Spinal cord (tissue), 10 donors: Measurements from ENCODE around the gene PSMB11. TPM values are rescaled to one million over a fixed set of nuclear protein-coding genes. Genes with fewer than 3 reads are reported as not detected.

Experiments
- DNase-seq, 6 donors: peaks; one replicate each; pipeline versions ENCODE4 v3.0.0 to v3.0.0-alpha.2; 2013 to 2015; ENCODE audit warnings: low spot score in 6 of 6, low read depth in 4 of 6
- H3K27ac ChIP-seq: one replicate; pipeline ENCODE4 v1.5.1; 2013; ENCODE audit warnings: low read depth, low read length, control low read depth
- H3K27me3 ChIP-seq: one replicate; pipeline ENCODE4 v1.6.1; 2013; ENCODE audit warnings: low read length; ENCODE audit not compliant: control insufficient read depth, insufficient read depth
- H3K36me3 ChIP-seq: one replicate; pipeline ENCODE4 v1.6.1; 2013; ENCODE audit warnings: low read length; ENCODE audit not compliant: control insufficient read depth, insufficient read depth
- H3K4me1 ChIP-seq: one replicate; pipeline ENCODE4 v1.6.1; 2013; ENCODE audit warnings: low read length; ENCODE audit not compliant: control insufficient read depth, insufficient read depth
- H3K4me3 ChIP-seq: one replicate; pipeline ENCODE4 v1.5.1; 2013; ENCODE audit warnings: low read depth, low read length, control low read depth
- H3K9me3 ChIP-seq: one replicate; pipeline ENCODE4 v1.6.1; 2013; ENCODE audit warnings: low read length; ENCODE audit not compliant: control insufficient read depth, insufficient read depth
- WGBS: methylation state at CpG from one replicate; pipeline ENCODE4 v1.1.5; 2013; ENCODE audit warnings: missing lambda C conversion rate; ENCODE audit not compliant: insufficient coverage; 5-methylcytosine and 5-hydroxymethylcytosine counted together
- polyA plus RNA-seq, 2 donors: library from polyadenylated mRNA; unstranded; fragments of 120-200 nt; gene quantifications; one replicate each; pipeline ENCODE4 v1.2.1, GENCODE V29; 2013; ENCODE audit not compliant: insufficient read length in 2 of 2
- total RNA-seq, 2 donors: library from RNA; depleted of rRNA in 1 of 2; stranded (reverse); fragments of 120-200 nt in 1 of 2; fragments of >200 nt in 1 of 2; gene quantifications; one replicate each; pipeline versions ENCODE4 v1.2.3 to v1.2.4, GENCODE V29; 2013 to 2014
- donor health status: healthy.

The PSMB11 gene
- total and polyA plus RNA-seq, 4 donors = not detected

GRCh38 chr14:23077962-23078361, 36.0 kb downstream of the PSMB11 start:
- no peak overlapping the region for H3K4me3 ChIP-seq
- H3K27ac ChIP-seq = no peak overlapping the region
- no peaks in the 10 kb centered on the region for H3K9me3 ChIP-seq
- DNase-seq = no peak
- H3K36me3 ChIP-seq = peaks cover 60% of the 10 kb centered on the region
- H3K27me3 ChIP-seq = no peaks in the 10 kb centered on the region
- 80% methylated on average over 1 of the region's 5 CpGs for WGBS
- no peaks in the 10 kb centered on the region for H3K4me1 ChIP-seq

- H3K27ac ChIP-seq = no peak overlapping the region
- no peaks in the 10 kb centered on the region for H3K27me3 ChIP-seq
- no peak overlapping the region for H3K4me3 ChIP-seq
- H3K4me1 ChIP-seq = no peaks in the 10 kb centered on the region
- no peak for DNase-seq
- H3K9me3 ChIP-seq = no peaks in the 10 kb centered on the region
- peaks cover 61% of the 10 kb centered on the region for H3K36me3 ChIP-seq
- 76% methylated on average over 2 of the region's 2 CpGs for WGBS
Measured at GRCh38 chr14:23078692-23079116, 36.7 kb downstream of the PSMB11 start.

- H3K27ac ChIP-seq = no peak overlapping the region
Measured at GRCh38 chr14:23079716-23080115, 37.7 kb downstream of the PSMB11 start.

GRCh38 chr14:23080474-23080873, 38.5 kb downstream of the PSMB11 start:
- H3K27me3 ChIP-seq = no peaks in the 10 kb centered on the region
- no peaks in the 10 kb centered on the region for H3K4me1 ChIP-seq
- no peaks in the 10 kb centered on the region for H3K9me3 ChIP-seq
- peaks cover 63% of the 10 kb centered on the region for H3K36me3 ChIP-seq
- no peak overlapping the region for H3K27ac ChIP-seq
- H3K4me3 ChIP-seq = no peak overlapping the region
- DNase-seq = no peak
- no CpG with 5 or more reads among the region's 1 CpG for WGBS

More at GRCh38 chr14:23079716-23080115, 37.7 kb downstream of the PSMB11 start:
- peaks cover 61% of the 10 kb centered on the region for H3K36me3 ChIP-seq
- H3K27me3 ChIP-seq = no peaks in the 10 kb centered on the region
- DNase-seq = no peak
- WGBS = 94% methylated on average over 2 of the region's 2 CpGs
- no peaks in the 10 kb centered on the region for H3K9me3 ChIP-seq
- H3K4me1 ChIP-seq = no peaks in the 10 kb centered on the region
- no peak overlapping the region for H3K4me3 ChIP-seq

- DNase-seq = no peak
- Histone ChIP-seq H3K4me3 (no peak overlapping the region), H3K9me3 (no peaks in the 10 kb centered on the region), H3K27me3 (no peaks in the 10 kb centered on the region), H3K36me3 (peaks cover 44% of the 10 kb centered on the region), H3K27ac (no peak overlapping the region), H3K4me1 (no peaks in the 10 kb centered on the region)
- WGBS = no CpG with 5 or more reads among the region's 3 CpGs
Measured at GRCh38 chr14:23085458-23085857, 43.4 kb downstream of the PSMB11 start.

- Histone ChIP-seq H3K4me1 (no peaks in the 10 kb centered on the region), H3K4me3 (no peak overlapping the region), H3K36me3 (peaks cover 47% of the 10 kb centered on the region), H3K27ac (no peak overlapping the region), H3K27me3 (no peaks in the 10 kb centered on the region), H3K9me3 (no peaks in the 10 kb centered on the region)
- no peak for DNase-seq
- WGBS = 67% methylated on average over 1 of the region's 1 CpG
Measured at GRCh38 chr14:23086565-23086964, 44.6 kb downstream of the PSMB11 start.

- peaks cover 28% of the 10 kb centered on the region for H3K36me3 ChIP-seq
- WGBS = 100% methylated on average over 4 of the region's 12 CpGs
- H3K27me3 ChIP-seq = no peaks in the 10 kb centered on the region
- H3K4me1 ChIP-seq = no peaks in the 10 kb centered on the region
- no peak overlapping the region for H3K4me3 ChIP-seq
- H3K27ac ChIP-seq = no peak overlapping the region
- DNase-seq = no peak
- no peaks in the 10 kb centered on the region for H3K9me3 ChIP-seq
Measured at GRCh38 chr14:23089498-23090253, 47.7 kb downstream of the PSMB11 start.

- WGBS = 60% methylated on average over 1 of the region's 4 CpGs
- Histone ChIP-seq H3K27me3 (no peaks in the 10 kb centered on the region), H3K27ac (no peak overlapping the region), H3K9me3 (no peaks in the 10 kb centered on the region), H3K4me3 (no peak overlapping the region), H3K4me1 (no peaks in the 10 kb centered on the region), H3K36me3 (peaks cover 24% of the 10 kb centered on the region)
- DNase-seq = no peak
Measured at GRCh38 chr14:23090254-23090636, 48.2 kb downstream of the PSMB11 start.

GRCh38 chr14:23091294-23092225, 49.5 kb downstream of the PSMB11 start:
- WGBS = 90% methylated on average over 4 of the region's 12 CpGs
- Histone ChIP-seq H3K4me1 (peaks cover 6% of the 10 kb centered on the region), H3K9me3 (no peaks in the 10 kb centered on the region), H3K4me3 (no peak overlapping the region), H3K27ac (no peak overlapping the region), H3K27me3 (no peaks in the 10 kb centered on the region), H3K36me3 (peaks cover 22% of the 10 kb centered on the region)
- no peak for DNase-seq
